Loucy (cell line): ENCODE data around the gene NOL4L.
A peak's percentile ranks its signal among the peaks of the same experiment; 100 is the strongest.

Experiments used
- H2AFZ ChIP-seq: fragments of 200-600 bp; sonication (generic); 2 replicates; pipeline ENCODE4 v1.6.0; 2016; ENCODE audit warnings: antibody characterized with exemption, mild to moderate bottlenecking, low read length, moderate library complexity
- H3F3A ChIP-seq: fragments of 200-600 bp; 2 replicates; pipeline ENCODE4 v1.6.0; 2016; ENCODE audit warnings: antibody characterized with exemption, low read depth, mild to moderate bottlenecking
- H3K27me3 ChIP-seq: fragments of 200-600 bp; sonication (generic); 2 replicates; pipeline ENCODE4 v1.6.1; 2014; ENCODE audit warnings: low read length, mild to moderate bottlenecking; ENCODE audit not compliant: insufficient read depth, poor library complexity, severe bottlenecking
- H3K36me3 ChIP-seq: fragments of 200-600 bp; sonication (generic); 2 replicates; pipeline ENCODE4 v1.6.1; 2016; ENCODE audit warnings: low read length; ENCODE audit not compliant: insufficient read depth
- H3K4me1 ChIP-seq: fragments of 200-600 bp; sonication (generic); 2 replicates; pipeline ENCODE4 v1.5.1; 2014; ENCODE audit warnings: low read length, mild to moderate bottlenecking; ENCODE audit not compliant: insufficient read depth, poor library complexity, severe bottlenecking
- H3K4me2 ChIP-seq: fragments of 200-600 bp; sonication (generic); 2 replicates; pipeline ENCODE4 v1.6.0; 2014; ENCODE audit warnings: antibody characterized with exemption, low read length, low read depth, mild to moderate bottlenecking; ENCODE audit not compliant: poor library complexity, severe bottlenecking
- H3K4me3 ChIP-seq: fragments of 200-600 bp; sonication (generic); 2 replicates; pipeline ENCODE4 v1.5.1; 2014; ENCODE audit warnings: low read length, mild to moderate bottlenecking, mixed read lengths; ENCODE audit not compliant: poor library complexity, severe bottlenecking
- H3K79me2 ChIP-seq: fragments of 200-600 bp; sonication (generic); 2 replicates; pipeline ENCODE4 v1.6.1; 2014; ENCODE audit warnings: low read length; ENCODE audit not compliant: insufficient read depth
- H3K9ac ChIP-seq: fragments of 200-600 bp; sonication (generic); 2 replicates; pipeline ENCODE4 v1.6.0; 2014; ENCODE audit warnings: mild to moderate bottlenecking, low read depth, low read length, moderate library complexity; ENCODE audit not compliant: poor library complexity, severe bottlenecking
- H3K9me2 ChIP-seq: fragments of 200-600 bp; sonication (generic); replicated peaks from 2 replicates; pipeline ENCODE4 v1.6.1; 2016; ENCODE audit warnings: low read depth, low read length, mixed read lengths
- H3K9me3 ChIP-seq: fragments of 200-600 bp; sonication (generic); 2 replicates; pipeline ENCODE4 v1.6.1; 2014; ENCODE audit warnings: mild to moderate bottlenecking, antibody characterized with exemption, low read length, low read depth; ENCODE audit not compliant: insufficient read depth
- H4K20me1 ChIP-seq: fragments of 200-600 bp; sonication (generic); 2 replicates; pipeline ENCODE4 v1.6.0; 2014; ENCODE audit warnings: antibody characterized with exemption, low read length, mild to moderate bottlenecking; ENCODE audit not compliant: insufficient read depth, poor library complexity, severe bottlenecking
- EZH2phosphoT487 ChIP-seq: fragments of 200-600 bp; IDR thresholded peaks from 2 replicates; pipeline ENCODE4 v1.6.1; 2018; ENCODE audit warnings: antibody characterized with exemption, mild to moderate bottlenecking, moderate library complexity, borderline replicate concordance
- TF ChIP-seq, protein P1 (sequence below): fragments of 200-600 bp; sonication (generic); conservative IDR thresholded peaks from 2 replicates; pipeline ENCODE4 v1.5.1; 2014; ENCODE audit warnings: mild to moderate bottlenecking, antibody characterized with exemption, low read length

Gene NOL4L

DNA sequence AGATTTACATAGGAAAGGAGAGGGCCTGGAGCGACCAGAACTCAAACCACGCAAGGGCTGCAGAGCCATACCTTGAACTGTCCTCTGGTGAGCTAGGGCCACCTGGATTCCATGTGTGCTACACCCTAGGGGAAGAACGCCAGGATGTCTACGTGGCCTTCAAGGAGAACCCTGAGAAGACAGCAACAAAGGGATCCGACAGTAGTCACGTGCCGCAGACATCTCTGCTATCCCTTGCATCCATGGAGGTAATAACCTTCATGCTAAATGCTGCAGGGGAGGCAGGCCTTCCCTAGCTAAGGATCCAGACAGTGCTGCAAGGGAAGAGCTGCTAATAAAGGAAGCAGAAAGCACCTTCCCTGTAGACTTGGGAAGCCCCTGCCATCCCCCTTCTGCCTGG lies 52.9 kb downstream of the NOL4L start:
- Histone ChIP-seq H3K27me3 (no peaks in the 10 kb centered on the region), H3K4me1 (peaks cover 73% of the 10 kb centered on the region)

DNA sequence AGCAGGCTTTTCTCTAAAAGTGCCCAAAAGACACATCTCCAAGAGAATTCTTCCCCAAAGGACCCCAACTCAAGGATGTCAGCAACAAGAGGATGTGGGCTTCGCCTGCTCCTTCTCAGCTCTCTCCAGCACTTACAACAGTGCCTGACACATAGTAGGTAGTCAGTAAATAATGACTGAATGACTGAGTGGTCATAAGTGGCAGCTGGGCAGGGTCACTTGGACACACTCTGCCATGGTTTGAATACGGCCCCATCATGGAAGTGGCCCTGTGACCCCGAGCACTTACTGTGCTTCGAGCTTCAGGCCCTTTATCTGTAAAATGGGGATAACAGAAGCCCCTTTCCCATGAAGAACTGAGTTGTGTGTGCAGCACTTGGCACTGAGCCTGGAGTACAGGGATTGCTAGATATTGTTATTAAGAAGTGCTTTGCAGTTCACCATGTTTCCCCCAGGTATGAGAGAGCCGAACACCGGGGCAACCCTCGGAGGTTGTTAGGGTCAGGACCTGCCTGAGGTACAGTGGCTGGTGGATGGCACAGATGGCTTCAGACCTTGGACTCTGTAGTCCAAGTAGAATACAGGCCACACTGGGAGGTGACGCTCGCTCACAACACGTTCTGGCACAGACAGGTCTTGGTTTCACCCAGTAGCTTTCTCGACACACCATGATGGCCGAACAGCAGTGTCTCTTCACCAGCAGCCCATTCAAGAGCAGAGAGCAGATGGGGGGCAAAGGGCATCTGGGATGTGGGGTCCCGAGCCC lies 56.0 kb downstream of the NOL4L start:
- Histone ChIP-seq H4K20me1 (peaks cover 6% of the 10 kb centered on the region), H3K9me2 (no peaks in the 10 kb centered on the region), H3F3A (no peaks in the 10 kb centered on the region), H3K4me1 (peaks cover 80% of the 10 kb centered on the region), H3K4me2 (peak overlapping the region; percentile 47), H3K4me3 (no peak overlapping the region), H3K9ac (peak overlapping the region; percentile 44), H3K79me2 (peaks cover 94% of the 10 kb centered on the region), H3K36me3 (peaks cover 27% of the 10 kb centered on the region; the same call in 1 of the 2 replicates), H3K9me3 (no peaks in the 10 kb centered on the region), H2AFZ (no peak overlapping the region), H3K27me3 (no peaks in the 10 kb centered on the region)
- TF ChIP-seq, protein P1, sequence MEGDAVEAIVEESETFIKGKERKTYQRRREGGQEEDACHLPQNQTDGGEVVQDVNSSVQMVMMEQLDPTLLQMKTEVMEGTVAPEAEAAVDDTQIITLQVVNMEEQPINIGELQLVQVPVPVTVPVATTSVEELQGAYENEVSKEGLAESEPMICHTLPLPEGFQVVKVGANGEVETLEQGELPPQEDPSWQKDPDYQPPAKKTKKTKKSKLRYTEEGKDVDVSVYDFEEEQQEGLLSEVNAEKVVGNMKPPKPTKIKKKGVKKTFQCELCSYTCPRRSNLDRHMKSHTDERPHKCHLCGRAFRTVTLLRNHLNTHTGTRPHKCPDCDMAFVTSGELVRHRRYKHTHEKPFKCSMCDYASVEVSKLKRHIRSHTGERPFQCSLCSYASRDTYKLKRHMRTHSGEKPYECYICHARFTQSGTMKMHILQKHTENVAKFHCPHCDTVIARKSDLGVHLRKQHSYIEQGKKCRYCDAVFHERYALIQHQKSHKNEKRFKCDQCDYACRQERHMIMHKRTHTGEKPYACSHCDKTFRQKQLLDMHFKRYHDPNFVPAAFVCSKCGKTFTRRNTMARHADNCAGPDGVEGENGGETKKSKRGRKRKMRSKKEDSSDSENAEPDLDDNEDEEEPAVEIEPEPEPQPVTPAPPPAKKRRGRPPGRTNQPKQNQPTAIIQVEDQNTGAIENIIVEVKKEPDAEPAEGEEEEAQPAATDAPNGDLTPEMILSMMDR = no peak
- TF ChIP-seq EZH2phosphoT487 = no peak

More for the DNA sequence above, 52.9 kb downstream of the NOL4L start:
- H3K4me3 ChIP-seq = no peak overlapping the region
- H3K9ac ChIP-seq = peak overlapping the region; percentile 5
- peaks cover 9% of the 10 kb centered on the region for H3F3A ChIP-seq
- no peak for TF ChIP-seq EZH2phosphoT487
- TF ChIP-seq, protein P1 = no peak
- peaks cover 6% of the 10 kb centered on the region for H4K20me1 ChIP-seq
- H3K36me3 ChIP-seq = peaks cover under 1% of the 10 kb centered on the region; the same call in 1 of the 2 replicates
- H3K9me2 ChIP-seq = no peaks in the 10 kb centered on the region
- no peak overlapping the region for H2AFZ ChIP-seq
- H3K4me2 ChIP-seq = no peak overlapping the region
- peaks cover 86% of the 10 kb centered on the region for H3K79me2 ChIP-seq
- no peaks in the 10 kb centered on the region for H3K9me3 ChIP-seq

DNA sequence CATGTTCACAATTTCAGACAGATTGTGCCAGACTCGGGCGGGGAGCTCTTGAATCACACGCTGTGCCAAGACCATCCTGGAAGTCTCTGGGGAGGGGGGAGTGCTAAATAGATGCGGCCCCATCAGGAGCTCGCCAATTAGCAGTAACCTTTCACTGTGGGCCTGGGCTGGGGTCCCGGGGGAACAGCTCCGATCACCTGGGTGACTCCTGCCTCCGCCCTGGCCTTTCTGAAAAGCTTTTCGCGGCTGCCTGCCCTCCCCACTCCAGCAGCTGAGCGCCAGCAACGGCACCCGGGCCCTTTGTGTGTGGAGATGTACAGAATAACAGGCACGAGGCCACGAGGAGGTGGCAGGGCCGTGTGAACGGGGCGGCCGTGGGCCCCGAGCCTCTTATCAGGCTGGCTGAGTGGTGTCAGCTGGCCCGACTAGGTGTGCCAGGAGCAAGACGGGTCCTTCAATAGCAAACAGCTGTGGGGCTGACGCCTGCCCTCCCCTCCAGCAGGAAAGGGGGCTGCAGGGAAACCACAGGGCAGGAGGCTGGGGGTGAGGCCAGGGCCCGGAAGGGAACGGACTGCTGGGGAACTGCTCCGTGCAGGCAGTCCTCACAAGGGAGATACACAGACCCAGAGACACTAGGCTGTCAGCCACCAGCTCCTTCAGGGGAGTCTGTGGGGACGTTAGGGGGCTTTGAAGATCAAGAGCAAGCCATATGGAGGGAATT lies 56.8 kb downstream of the NOL4L start:
- Histone ChIP-seq H3K9ac (peak overlapping the region; percentile 44), H3K27me3 (no peaks in the 10 kb centered on the region), H3K4me1 (peaks cover 80% of the 10 kb centered on the region)

More for the DNA sequence above, 56.8 kb downstream of the NOL4L start:
- Histone ChIP-seq H3F3A (no peaks in the 10 kb centered on the region), H4K20me1 (peaks cover 6% of the 10 kb centered on the region), H3K9me2 (no peaks in the 10 kb centered on the region), H3K79me2 (peaks cover 94% of the 10 kb centered on the region), H3K36me3 (peaks cover 34% of the 10 kb centered on the region; the same call in 1 of the 2 replicates), H3K9me3 (no peaks in the 10 kb centered on the region), H2AFZ (no peak overlapping the region), H3K4me3 (peak overlapping the region; percentile 20), H3K4me2 (peak overlapping the region; percentile 47)
- TF ChIP-seq, protein P1 = no peak
- TF ChIP-seq EZH2phosphoT487 = no peak
